Endothelial cell of umbilical vein (primary cell): ENCODE data around the gene CD2AP.

Experiments
- CTCF ChIP-seq, 2 donors: IDR thresholded peaks; 1 replicate in 1 of 2; 2 replicates in 1 of 2; pipeline ENCODE4 v1.5.1; 2011; ENCODE audit warnings: low read length in 2 of 2, mild to moderate bottlenecking in 2 of 2, moderate library complexity in 2 of 2, control low read depth in 1 of 2, inconsistent platforms in 1 of 2, low read depth in 1 of 2; ENCODE audit not compliant: insufficient read depth in 1 of 2; ENCODE audit errors: extremely low read depth in 1 of 2
- EZH2 ChIP-seq: IDR thresholded peaks from 2 replicates; pipeline ENCODE4 v1.6.1; 2012; ENCODE audit warnings: borderline replicate concordance, low read depth, mild to moderate bottlenecking, moderate library complexity, low read length, inconsistent platforms; ENCODE audit not compliant: severe bottlenecking
- MAX ChIP-seq: IDR thresholded peaks from 2 replicates; pipeline ENCODE4 v1.6.1; 2011; ENCODE audit not compliant: insufficient read depth, insufficient read length

- TF ChIP-seq CTCF (IDR thresholded peaks at IDR 0.05; ENCODE audit: extremely low read depth in 1 of 2, insufficient read depth in 1 of 2, low read depth in 1 of 2, low read length in 2 of 2) (no peak), MAX (no peak), EZH2 (no peak)
These were observed 42.4 kb upstream of the CD2AP start for GRCh38 chr6:47435254-47435612.
